Lower lobe of right lung (tissue), 2 donors: ENCODE data around the gene RNU1-2. TPM values are rescaled to one million over a fixed set of nuclear protein-coding genes. Genes with fewer than 3 reads are reported as not detected.
"Not testable (repeated sequence)": the region's sequence is repeated elsewhere in the genome, so short reads cannot be mapped to it uniquely, and the experiment has no call there.

Experiments used
- ATAC-seq, 2 donors: fragments of 200-7000 bp; cut with Tn5 transposase; one replicate each; pipeline ENCODE4 v1.9.1; 2020 to 2022; ENCODE audit warnings: mild to moderate bottlenecking in 2 of 2, moderate library complexity in 2 of 2
- DNase-seq: peaks from one replicate; pipeline ENCODE4 v3.0.0-alpha.2; 2020
- H3K27ac ChIP-seq: fragments of 200-600 bp; one replicate; pipeline ENCODE4 v1.8.0; 2022
- H3K27me3 ChIP-seq: fragments of 200-600 bp; one replicate; pipeline ENCODE4 v1.8.0; 2022; ENCODE audit warnings: low read depth
- H3K36me3 ChIP-seq: fragments of 200-600 bp; one replicate; pipeline ENCODE4 v1.8.0; 2022; ENCODE audit warnings: mild to moderate bottlenecking
- H3K4me1 ChIP-seq: fragments of 200-600 bp; one replicate; pipeline ENCODE4 v1.8.0; 2022
- H3K4me3 ChIP-seq: fragments of 200-600 bp; one replicate; pipeline ENCODE4 v1.8.0; 2022; ENCODE audit warnings: mild to moderate bottlenecking
- H3K9me3 ChIP-seq: fragments of 200-600 bp; one replicate; pipeline ENCODE4 v1.8.0; 2022
- CTCF ChIP-seq: fragments of 200-600 bp; IDR thresholded peaks from one replicate; pipeline ENCODE4 v1.8.0; 2022; ENCODE audit warnings: antibody characterized with exemption, mild to moderate bottlenecking
- intact Hi-C: fragments of 100-400 bp; cut with DNase I; formaldehyde crosslinking; loops from one replicate; pipeline ENCODE4 v1.11.0; 2022
- total RNA-seq: library from RNA; stranded (reverse); fragmentation: NEBNext Ultra II Directional; extraction: Animal tissue kit (Norgen Biotek cat#: 25700); gene quantifications from one replicate; pipeline ENCODE4 v1.2.1, GENCODE V29; 2021
- donor health status: DM: no; HTN: yes; CAD: no; lungs with severe emphysema.

RNU1-2 gene
- total RNA-seq, 1 donor from 2014 or later, result 6,803 TPM

- H3K27me3 ChIP-seq, H3K4me1 ChIP-seq, H3K4me3 ChIP-seq, H3K36me3 ChIP-seq, H3K27ac ChIP-seq, DNase-seq, ATAC-seq, intact Hi-C loops, H3K9me3 ChIP-seq: not testable (repeated sequence)
Observed at GRCh38 chr1:16892978-16893525, 2.7 kb upstream of the RNU1-2 start.

GRCh38 chr1:16893796-16894195, 2.0 kb upstream of the RNU1-2 start:
- H3K4me3 ChIP-seq, ATAC-seq, H3K27me3 ChIP-seq, H3K36me3 ChIP-seq, H3K4me1 ChIP-seq, H3K9me3 ChIP-seq, DNase-seq, intact Hi-C loops, H3K27ac ChIP-seq: not testable (repeated sequence)

- intact Hi-C loops, H3K9me3 ChIP-seq, H3K4me3 ChIP-seq, H3K27me3 ChIP-seq, DNase-seq, ATAC-seq, H3K36me3 ChIP-seq, H3K4me1 ChIP-seq, H3K27ac ChIP-seq: not testable (repeated sequence)
Observed at GRCh38 chr1:16894338-16894737, 1.4 kb upstream of the RNU1-2 start.

- DNase-seq, intact Hi-C loops, ATAC-seq, H3K36me3 ChIP-seq, H3K4me1 ChIP-seq, H3K9me3 ChIP-seq, H3K27ac ChIP-seq, H3K27me3 ChIP-seq: not testable (repeated sequence)
- peak overlapping the region; percentile 14 for H3K4me3 ChIP-seq
Observed at GRCh38 chr1:16895233-16895597, 565 bp upstream of the RNU1-2 start.

- H3K4me1 ChIP-seq, ATAC-seq, H3K36me3 ChIP-seq, intact Hi-C loops, DNase-seq, H3K9me3 ChIP-seq, H3K27me3 ChIP-seq: not testable (repeated sequence)
- Histone ChIP-seq H3K27ac (peak overlapping the region; percentile 73), H3K4me3 (peak overlapping the region; percentile 41)
Observed at GRCh38 chr1:16896316-16897055, 706 bp downstream of the RNU1-2 start.

- DNase-seq, H3K27ac ChIP-seq, H3K36me3 ChIP-seq, ATAC-seq, H3K9me3 ChIP-seq, intact Hi-C loops, H3K4me1 ChIP-seq, H3K4me3 ChIP-seq, H3K27me3 ChIP-seq: not testable (repeated sequence)
Observed at GRCh38 chr1:16897653-16898052, 1.9 kb downstream of the RNU1-2 start.

GRCh38 chr1:16898298-16898697, 2.5 kb downstream of the RNU1-2 start:
- intact Hi-C loops, H3K4me3 ChIP-seq, H3K4me1 ChIP-seq, H3K27me3 ChIP-seq, H3K9me3 ChIP-seq, DNase-seq, H3K27ac ChIP-seq, ATAC-seq, H3K36me3 ChIP-seq: not testable (repeated sequence)

GRCh38 chr1:16899020-16899419, 3.2 kb downstream of the RNU1-2 start:
- DNase-seq, H3K4me3 ChIP-seq, intact Hi-C loops, H3K27ac ChIP-seq, H3K27me3 ChIP-seq, ATAC-seq, H3K9me3 ChIP-seq, H3K4me1 ChIP-seq, H3K36me3 ChIP-seq: not testable (repeated sequence)

GRCh38 chr1:16900751-16901150, 5.0 kb downstream of the RNU1-2 start:
- H3K9me3 ChIP-seq, result no peaks in the 10 kb centered on the region
- TF ChIP-seq CTCF, result no peak
- no peaks in the 10 kb centered on the region for H3K27me3 ChIP-seq
- no peak overlapping the region for H3K27ac ChIP-seq
- H3K4me3 ChIP-seq, result no peak overlapping the region
- intact Hi-C loops, result no loop called here
- no peaks in the 10 kb centered on the region for H3K36me3 ChIP-seq
- ATAC-seq (no peak), DNase-seq (no peak)
- no peaks in the 10 kb centered on the region for H3K4me1 ChIP-seq

- intact Hi-C loops, H3K27me3 ChIP-seq, H3K27ac ChIP-seq, H3K4me1 ChIP-seq, H3K36me3 ChIP-seq, ATAC-seq, H3K9me3 ChIP-seq, H3K4me3 ChIP-seq, DNase-seq: not testable (repeated sequence)
Observed at GRCh38 chr1:16901371-16901770, 5.6 kb downstream of the RNU1-2 start.
